ENCODE measurements around the gene PIN4.

DNA sequence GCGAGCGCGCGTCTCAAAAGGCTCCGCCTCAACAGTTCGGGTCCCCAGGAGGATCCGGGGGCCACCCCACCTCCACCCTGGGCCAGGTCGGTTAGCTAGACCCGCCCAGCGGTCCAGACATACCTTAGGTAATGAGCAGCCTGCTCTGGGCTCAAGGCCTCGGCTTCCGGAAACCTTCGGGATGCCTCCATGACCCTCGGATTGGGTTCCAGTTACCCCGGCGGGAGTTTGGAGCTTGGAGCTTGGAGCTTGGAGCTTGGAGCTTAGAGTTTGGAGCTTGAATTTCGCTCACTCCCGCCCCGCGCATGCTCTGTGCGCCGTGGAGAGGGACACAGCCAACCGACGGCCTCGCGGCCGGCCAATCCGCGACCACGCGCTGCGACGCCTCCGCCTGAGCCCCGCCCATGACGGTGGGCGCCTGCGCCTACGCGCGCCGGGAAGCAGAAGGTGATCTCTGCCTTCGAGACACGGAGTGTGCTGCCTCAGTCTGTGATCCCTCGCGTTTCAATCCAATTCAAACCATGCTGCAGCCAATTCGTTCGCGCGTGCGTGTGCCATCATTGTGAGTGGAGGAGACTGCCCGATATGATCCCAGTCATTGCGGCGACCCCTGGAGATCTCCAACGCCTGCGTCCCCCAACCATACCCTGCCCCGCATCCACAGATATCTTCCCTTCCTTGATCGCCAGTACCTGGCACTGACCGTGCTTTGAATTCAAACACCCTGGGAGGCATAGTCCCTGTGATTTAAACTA is 57.3 kb downstream of the PIN4 start, which contains the start of gene ERCC6L:
- TF ChIP-seq, protein P1, sequence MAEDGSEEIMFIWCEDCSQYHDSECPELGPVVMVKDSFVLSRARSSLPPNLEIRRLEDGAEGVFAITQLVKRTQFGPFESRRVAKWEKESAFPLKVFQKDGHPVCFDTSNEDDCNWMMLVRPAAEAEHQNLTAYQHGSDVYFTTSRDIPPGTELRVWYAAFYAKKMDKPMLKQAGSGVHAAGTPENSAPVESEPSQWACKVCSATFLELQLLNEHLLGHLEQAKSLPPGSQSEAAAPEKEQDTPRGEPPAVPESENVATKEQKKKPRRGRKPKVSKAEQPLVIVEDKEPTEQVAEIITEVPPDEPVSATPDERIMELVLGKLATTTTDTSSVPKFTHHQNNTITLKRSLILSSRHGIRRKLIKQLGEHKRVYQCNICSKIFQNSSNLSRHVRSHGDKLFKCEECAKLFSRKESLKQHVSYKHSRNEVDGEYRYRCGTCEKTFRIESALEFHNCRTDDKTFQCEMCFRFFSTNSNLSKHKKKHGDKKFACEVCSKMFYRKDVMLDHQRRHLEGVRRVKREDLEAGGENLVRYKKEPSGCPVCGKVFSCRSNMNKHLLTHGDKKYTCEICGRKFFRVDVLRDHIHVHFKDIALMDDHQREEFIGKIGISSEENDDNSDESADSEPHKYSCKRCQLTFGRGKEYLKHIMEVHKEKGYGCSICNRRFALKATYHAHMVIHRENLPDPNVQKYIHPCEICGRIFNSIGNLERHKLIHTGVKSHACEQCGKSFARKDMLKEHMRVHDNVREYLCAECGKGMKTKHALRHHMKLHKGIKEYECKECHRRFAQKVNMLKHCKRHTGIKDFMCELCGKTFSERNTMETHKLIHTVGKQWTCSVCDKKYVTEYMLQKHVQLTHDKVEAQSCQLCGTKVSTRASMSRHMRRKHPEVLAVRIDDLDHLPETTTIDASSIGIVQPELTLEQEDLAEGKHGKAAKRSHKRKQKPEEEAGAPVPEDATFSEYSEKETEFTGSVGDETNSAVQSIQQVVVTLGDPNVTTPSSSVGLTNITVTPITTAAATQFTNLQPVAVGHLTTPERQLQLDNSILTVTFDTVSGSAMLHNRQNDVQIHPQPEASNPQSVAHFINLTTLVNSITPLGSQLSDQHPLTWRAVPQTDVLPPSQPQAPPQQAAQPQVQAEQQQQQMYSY (CRISPR knock-in tag; IDR thresholded peaks at IDR 0.05): no peak
- TF ChIP-seq BCL11A (IDR thresholded peaks at IDR 0.05; ENCODE audit: low read depth, low read length): no peak
- peak; percentile 61 for TF ChIP-seq TAF1 (IDR thresholded peaks at IDR 0.05; ENCODE audit: borderline replicate concordance, low read depth, low read length)
- no peak for TF ChIP-seq FOXM1 (IDR thresholded peaks at IDR 0.05; ENCODE audit: low read depth, low read length)
- TF ChIP-seq, protein P2, sequence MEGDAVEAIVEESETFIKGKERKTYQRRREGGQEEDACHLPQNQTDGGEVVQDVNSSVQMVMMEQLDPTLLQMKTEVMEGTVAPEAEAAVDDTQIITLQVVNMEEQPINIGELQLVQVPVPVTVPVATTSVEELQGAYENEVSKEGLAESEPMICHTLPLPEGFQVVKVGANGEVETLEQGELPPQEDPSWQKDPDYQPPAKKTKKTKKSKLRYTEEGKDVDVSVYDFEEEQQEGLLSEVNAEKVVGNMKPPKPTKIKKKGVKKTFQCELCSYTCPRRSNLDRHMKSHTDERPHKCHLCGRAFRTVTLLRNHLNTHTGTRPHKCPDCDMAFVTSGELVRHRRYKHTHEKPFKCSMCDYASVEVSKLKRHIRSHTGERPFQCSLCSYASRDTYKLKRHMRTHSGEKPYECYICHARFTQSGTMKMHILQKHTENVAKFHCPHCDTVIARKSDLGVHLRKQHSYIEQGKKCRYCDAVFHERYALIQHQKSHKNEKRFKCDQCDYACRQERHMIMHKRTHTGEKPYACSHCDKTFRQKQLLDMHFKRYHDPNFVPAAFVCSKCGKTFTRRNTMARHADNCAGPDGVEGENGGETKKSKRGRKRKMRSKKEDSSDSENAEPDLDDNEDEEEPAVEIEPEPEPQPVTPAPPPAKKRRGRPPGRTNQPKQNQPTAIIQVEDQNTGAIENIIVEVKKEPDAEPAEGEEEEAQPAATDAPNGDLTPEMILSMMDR (IDR thresholded peaks at IDR 0.05 in 2 of 3, conservative IDR thresholded peaks at IDR 0.05 in 1 of 3; ENCODE audit: control insufficient read depth in 2 of 3, extremely low read depth in 1 of 3, insufficient read depth in 1 of 3, low read depth in 3 of 3, low read length in 3 of 3): no peak
- no peak for TF ChIP-seq EZH2 (IDR thresholded peaks at IDR 0.05; ENCODE audit: borderline replicate concordance, control insufficient read depth, low read depth, low read length)
- TF ChIP-seq SMC3 (IDR thresholded peaks at IDR 0.05; ENCODE audit: borderline replicate concordance, low read length): no peak
- no peak for TF ChIP-seq MXI1 (IDR thresholded peaks at IDR 0.05; ENCODE audit: low read depth, low read length)
- no peak for TF ChIP-seq RAD21 (IDR thresholded peaks at IDR 0.05; ENCODE audit: insufficient read depth, low read depth, low read length)
- TF ChIP-seq NFYB (IDR thresholded peaks at IDR 0.05; ENCODE audit: insufficient read depth, low read depth, low read length): peak; percentile 76; the same call in 1 of the 2 replicates
- TF ChIP-seq IKZF1 (conservative IDR thresholded peaks at IDR 0.05): peak; percentile 42

Data from GM12878 (cell line).